Measurements from ENCODE around the gene FKBP1B.

The FKBP1B gene

GRCh38 chr2:24050041-24050979, 769 bp downstream of the FKBP1B start:
- peak in 37 of 42 donors; percentile 20 to 72 (median 42) for DNase-seq
- intact Hi-C loops (cut with DNase I) = no loop called here

DNA sequence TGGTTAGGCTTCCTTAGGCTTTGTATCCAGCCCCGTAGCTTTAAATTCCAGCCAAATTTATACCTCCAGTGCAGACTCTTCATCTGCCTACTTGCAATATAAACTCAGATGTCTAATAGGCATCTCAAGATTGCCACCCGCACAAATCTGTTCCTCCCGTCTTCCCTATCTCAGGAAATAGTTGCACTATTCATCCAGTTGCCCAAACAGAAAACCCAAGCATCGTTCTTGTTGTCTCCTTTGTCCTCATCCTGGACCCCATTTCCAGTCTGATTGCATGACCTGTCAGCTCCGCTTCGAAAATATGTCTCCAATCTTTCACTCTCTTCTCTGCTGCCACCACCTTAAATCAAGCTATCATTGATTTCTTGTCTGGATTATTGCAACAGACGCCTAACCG, 2.3 kb downstream of the FKBP1B start:
- peak in 9 of 42 donors; percentile 12 to 53 (median 26) for DNase-seq
- intact Hi-C loops (cut with DNase I) = no loop called here

GRCh38 chr2:24052951-24053350, 3.4 kb downstream of the FKBP1B start:
- intact Hi-C loops (cut with DNase I) = no loop called here
- no peak for DNase-seq

- intact Hi-C loops (cut with DNase I) = no loop called here
These were observed 4.9 kb downstream of the FKBP1B start for GRCh38 chr2:24054366-24055010.

GRCh38 chr2:24055750-24056149, 6.2 kb downstream of the FKBP1B start:
- intact Hi-C loops (cut with DNase I) = no loop called here
- no peak for DNase-seq

More at GRCh38 chr2:24054366-24055010, 4.9 kb downstream of the FKBP1B start:
- no peak for DNase-seq

DNA sequence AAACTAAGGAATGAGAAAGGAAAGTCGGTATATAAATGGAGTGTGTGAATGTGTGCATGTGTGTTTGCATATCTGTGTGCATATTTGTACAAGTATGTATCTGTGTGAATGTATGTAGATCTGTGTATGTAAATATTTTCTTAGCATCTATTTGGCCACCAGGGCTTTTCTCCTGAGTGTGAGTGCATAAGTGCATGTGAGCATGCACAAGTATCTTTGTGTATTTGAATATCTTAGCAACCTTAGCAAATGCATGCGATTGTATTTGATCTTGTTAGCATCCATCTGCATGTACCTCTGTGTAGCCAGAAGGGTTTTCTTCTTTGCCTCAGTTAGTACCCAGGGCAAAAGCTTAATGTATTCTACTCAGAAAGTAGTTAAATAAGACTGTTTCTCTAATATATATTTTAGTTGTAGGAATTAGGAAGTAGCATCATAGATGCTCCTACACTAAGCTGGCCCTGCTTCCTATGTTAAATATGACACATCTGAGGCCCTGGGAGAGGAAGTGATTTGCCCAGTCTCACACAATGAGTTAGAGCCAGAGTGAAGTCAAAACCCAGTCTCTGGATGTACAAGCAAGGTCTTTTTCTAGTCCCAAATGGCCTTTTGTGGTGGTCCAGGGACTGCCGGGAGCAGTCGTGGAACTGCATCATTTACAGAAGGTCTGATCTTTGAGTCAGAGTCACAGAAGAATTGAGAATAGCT, 9.2 kb downstream of the FKBP1B start:
- DNase-seq = no peak
- intact Hi-C loops (cut with DNase I) = no loop called here

DNA sequence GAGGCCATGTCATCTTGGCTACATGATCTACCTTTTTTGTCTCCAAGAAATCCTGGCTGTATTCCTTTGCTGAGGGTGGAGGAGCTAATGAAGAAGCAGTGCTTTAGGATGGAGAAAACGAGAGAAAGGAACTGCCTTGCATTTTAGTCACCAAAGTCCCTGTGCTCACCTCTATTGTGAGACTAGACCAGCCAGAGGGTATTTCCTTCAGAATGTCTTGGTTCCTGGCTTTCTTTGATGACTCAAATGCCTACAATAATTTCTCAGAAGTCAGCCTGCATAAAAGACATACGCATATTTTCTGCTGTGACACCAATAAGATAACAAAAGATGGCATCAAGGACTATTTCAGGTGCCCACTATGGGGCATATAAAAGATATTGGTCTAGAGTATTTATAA, 15.8 kb downstream of the FKBP1B start:
- intact Hi-C loops (cut with DNase I) = no loop called here
- DNase-seq = no peak

DNA sequence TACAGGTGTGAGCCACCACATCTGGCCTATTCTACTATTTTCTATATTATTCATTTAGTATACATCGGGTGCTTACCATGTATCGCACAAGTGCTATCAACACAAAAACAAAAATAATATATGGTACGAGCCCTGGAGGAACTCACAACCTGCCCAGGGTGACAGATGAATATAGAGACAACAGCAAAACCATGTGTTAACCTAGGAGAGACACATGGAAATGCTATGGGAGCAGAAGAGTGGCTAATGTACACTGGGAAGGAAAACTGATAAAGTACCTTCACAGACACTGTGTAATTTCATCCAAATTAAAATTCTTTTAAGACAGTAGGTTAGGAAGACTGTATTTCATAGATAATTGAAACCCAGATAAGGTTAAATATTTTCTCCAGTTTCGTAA, 22.7 kb downstream of the FKBP1B start:
- no peak for DNase-seq
- intact Hi-C loops (cut with DNase I) = loop anchor here (10.0 kb wide), 1 partner anchor 53 kb away; the partner anchor contains the start of genes FAM228B and PFN4

- no peak for DNase-seq
- intact Hi-C loops (cut with DNase I) = loop anchor here (10.0 kb wide), 1 partner anchor 51 kb away; the partner anchor contains the start of genes FAM228B and PFN4
These were observed 24.3 kb downstream of the FKBP1B start for GRCh38 chr2:24073816-24074215.

DNA sequence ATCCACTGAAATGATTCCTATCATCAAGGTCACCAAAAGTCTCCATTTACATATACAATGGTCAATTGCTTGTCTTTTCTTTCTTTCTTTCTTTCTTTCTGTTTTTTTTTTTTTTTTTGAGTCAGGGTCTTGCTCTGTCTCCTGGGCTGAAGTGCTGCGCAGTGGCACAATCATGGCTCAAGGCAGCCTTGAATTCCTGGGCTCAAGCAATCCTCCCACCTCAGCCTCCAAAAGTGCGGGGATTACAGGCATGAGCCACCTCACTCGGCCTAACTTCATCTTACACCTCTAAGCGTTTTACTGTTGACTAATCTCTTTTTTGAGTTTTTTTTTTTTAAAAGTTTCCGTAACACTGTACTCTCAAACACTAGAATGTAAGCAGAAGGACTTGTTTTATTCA, 25.7 kb downstream of the FKBP1B start:
- no peak for DNase-seq
- intact Hi-C loops (cut with DNase I) = loop anchor here (10.0 kb wide), 1 partner anchor 50 kb away; the partner anchor contains the start of genes FAM228B and PFN4

GRCh38 chr2:24075915-24076848, 26.6 kb downstream of the FKBP1B start, which contains the start of gene SF3B6:
TSS of gene SF3B6 (minus strand) at chr2:24076326. CDS start at chr2:24076229, 97 bp downstream.
- peak; percentile 92 to 99 (median 97) for DNase-seq
- intact Hi-C loops (cut with DNase I) = loop anchor here (2.0 to 10.0 kb wide), 2 partner anchors 49 to 149 kb away; partner anchors contain the start of genes ATAD2B, FAM228B and PFN4

GRCh38 chr2:24076849-24077534, 27.5 kb downstream of the FKBP1B start:
- intact Hi-C loops (cut with DNase I) = loop anchor here (2.0 to 10.0 kb wide), 2 partner anchors 48 to 150 kb away; partner anchors contain the start of genes ATAD2B, FAM228B and PFN4
- peak in 24 of 42 donors; percentile 6 to 62 (median 36) for DNase-seq

DNA sequence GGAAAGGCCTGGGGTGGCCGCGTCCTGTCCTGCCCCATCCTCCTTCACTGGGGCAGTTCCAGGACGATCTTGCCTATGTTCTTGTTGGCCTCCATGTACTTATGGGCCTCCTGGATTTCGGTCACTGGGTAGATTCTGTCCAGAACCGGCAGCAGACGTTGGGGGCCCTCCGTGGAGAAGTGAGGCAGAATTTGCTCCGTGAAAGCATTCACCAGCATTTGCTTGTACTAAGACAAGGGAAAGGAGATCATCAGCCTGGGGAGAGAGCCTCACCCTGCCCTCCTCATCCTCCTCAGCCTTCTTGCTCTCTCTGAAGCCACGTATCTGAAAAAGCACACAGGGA, 28.0 kb downstream of the FKBP1B start:
- DNase-seq = peak in 20 of 42 donors; percentile 4 to 54 (median 21)
- intact Hi-C loops (cut with DNase I) = loop anchor here (2.0 to 10.0 kb wide), 2 partner anchors 47 to 151 kb away; partner anchors contain the start of genes ATAD2B, FAM228B and PFN4

- no peak for DNase-seq
- intact Hi-C loops (cut with DNase I) = loop anchor here (2.0 to 10.0 kb wide), 2 partner anchors 47 to 151 kb away; partner anchors contain the start of genes ATAD2B, FAM228B and PFN4
These were observed 28.3 kb downstream of the FKBP1B start for GRCh38 chr2:24077879-24078278.

GRCh38 chr2:24080701-24081100, 31.2 kb downstream of the FKBP1B start:
- DNase-seq = no peak
- intact Hi-C loops (cut with DNase I) = loop anchor here (10.0 kb wide), 1 partner anchor 256 kb away; no protein-coding TSS in a partner anchor

DNA sequence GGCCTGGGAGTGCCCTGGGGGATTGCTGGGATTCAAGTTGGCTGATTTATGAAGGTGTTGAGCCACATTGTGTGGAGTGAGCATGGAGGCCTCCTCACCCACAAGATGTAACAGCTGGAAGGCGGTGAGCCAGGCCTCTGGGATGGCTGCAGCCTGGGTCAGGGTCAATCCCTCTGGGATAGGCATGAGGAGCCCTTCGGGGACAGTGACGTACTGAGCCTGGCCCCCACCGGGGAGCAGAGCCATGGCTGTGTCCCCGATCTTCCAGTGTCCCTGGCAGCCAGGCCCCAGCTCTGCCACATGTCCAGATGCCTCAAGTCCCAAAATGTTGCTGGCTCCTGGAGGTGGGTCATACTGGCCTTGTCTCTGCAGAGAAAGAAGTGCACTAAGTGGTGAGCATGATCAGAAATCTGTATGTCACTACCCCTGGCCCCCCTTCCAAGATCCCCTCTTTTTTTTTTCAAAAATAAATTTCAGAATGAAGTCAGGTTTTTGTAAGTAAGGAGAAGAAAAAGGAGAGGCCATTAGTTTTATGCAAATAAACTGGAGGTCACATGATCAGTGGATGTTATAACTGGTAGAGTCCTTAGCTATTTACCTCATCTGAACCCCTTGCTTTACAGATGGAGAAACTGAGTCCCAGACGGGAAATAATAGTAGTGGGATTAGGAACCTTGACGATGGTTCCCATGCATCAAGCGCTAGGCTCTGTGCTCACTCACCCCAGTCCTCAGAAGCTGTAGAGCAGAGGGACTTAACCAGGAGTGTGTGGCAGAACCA, 33.4 kb downstream of the FKBP1B start:
- DNase-seq = no peak
- intact Hi-C loops (cut with DNase I) = loop anchor here (10.0 kb wide), 1 partner anchor 258 kb away; no protein-coding TSS in a partner anchor
